ENCODE measurements around the gene GPR137B.

Gene GPR137B

DNA sequence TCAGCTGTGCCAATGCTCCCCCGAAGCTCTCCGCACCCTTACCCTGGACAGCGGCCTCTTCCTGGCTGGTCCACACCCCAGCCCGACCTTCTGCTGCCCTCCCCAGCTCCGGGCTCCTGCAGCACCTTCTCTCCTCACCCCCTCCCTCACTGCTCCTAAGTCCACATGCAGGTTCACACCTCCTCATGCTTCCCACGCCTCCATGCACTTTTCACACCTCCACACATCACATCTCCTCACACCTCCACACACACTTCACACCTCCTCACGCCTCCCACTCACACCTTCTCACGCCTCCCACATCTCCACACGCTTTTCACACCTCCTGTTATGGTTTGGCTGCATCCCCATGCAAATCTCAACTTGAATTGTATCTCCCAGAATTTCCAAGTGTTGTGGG lies 18.9 kb downstream of the GPR137B start:
- POLR2A ChIA-PET, result no interaction called here
- H3K4me1 ChIP-seq (ENCODE audit: control insufficient read depth, insufficient read depth, low read length), result no peaks in the 10 kb centered on the region
- no peak for TF ChIP-seq ZNF274 (IDR thresholded peaks at IDR 0.05; ENCODE audit: low read length)
- no peak for TF ChIP-seq ZNF274 (tag by site-specific recombination; IDR thresholded peaks at IDR 0.05; ENCODE audit: borderline replicate concordance)
- TF ChIP-seq ZNF785 (tag by site-specific recombination; IDR thresholded peaks at IDR 0.05), result 0 out of 2 replicates have a peak, but pooled peaks have one; percentile 45
- 0 out of 2 replicates have a peak, but pooled peaks have one; percentile 41 for TF ChIP-seq ZNF311 (tag by site-specific recombination; IDR thresholded peaks at IDR 0.05; ENCODE audit: borderline replicate concordance)
- no peak for TF ChIP-seq TRIM28 (IDR thresholded peaks at IDR 0.05; ENCODE audit: borderline replicate concordance, low read length)
- TF ChIP-seq, protein P1, sequence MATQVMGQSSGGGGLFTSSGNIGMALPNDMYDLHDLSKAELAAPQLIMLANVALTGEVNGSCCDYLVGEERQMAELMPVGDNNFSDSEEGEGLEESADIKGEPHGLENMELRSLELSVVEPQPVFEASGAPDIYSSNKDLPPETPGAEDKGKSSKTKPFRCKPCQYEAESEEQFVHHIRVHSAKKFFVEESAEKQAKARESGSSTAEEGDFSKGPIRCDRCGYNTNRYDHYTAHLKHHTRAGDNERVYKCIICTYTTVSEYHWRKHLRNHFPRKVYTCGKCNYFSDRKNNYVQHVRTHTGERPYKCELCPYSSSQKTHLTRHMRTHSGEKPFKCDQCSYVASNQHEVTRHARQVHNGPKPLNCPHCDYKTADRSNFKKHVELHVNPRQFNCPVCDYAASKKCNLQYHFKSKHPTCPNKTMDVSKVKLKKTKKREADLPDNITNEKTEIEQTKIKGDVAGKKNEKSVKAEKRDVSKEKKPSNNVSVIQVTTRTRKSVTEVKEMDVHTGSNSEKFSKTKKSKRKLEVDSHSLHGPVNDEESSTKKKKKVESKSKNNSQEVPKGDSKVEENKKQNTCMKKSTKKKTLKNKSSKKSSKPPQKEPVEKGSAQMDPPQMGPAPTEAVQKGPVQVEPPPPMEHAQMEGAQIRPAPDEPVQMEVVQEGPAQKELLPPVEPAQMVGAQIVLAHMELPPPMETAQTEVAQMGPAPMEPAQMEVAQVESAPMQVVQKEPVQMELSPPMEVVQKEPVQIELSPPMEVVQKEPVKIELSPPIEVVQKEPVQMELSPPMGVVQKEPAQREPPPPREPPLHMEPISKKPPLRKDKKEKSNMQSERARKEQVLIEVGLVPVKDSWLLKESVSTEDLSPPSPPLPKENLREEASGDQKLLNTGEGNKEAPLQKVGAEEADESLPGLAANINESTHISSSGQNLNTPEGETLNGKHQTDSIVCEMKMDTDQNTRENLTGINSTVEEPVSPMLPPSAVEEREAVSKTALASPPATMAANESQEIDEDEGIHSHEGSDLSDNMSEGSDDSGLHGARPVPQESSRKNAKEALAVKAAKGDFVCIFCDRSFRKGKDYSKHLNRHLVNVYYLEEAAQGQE (tag by site-specific recombination; IDR thresholded peaks at IDR 0.05), result peak; percentile 83
- TF ChIP-seq ZNF777 (tag by site-specific recombination; IDR thresholded peaks at IDR 0.05; ENCODE audit: borderline replicate concordance), result no peak
- TF ChIP-seq ZNF221 (tag by site-specific recombination; IDR thresholded peaks at IDR 0.05; ENCODE audit: borderline replicate concordance), result no peak
- TF ChIP-seq, protein P2, sequence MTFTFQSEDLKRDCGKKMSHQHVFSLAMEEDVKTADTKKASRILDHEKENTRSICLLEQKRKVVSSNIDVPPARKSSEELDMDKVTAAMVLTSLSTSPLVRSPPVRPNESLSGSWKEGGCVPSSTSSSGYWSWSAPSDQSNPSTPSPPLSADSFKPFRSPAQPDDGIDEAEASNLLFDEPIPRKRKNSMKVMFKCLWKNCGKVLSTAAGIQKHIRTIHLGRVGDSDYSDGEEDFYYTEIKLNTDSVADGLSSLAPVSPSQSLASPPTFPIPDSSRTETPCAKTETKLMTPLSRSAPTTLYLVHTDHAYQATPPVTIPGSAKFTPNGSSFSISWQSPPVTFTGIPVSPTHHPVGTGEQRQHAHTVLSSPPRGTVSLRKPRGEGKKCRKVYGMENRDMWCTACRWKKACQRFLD (tag by site-specific recombination; IDR thresholded peaks at IDR 0.05), result no peak
- TF ChIP-seq, protein P3, sequence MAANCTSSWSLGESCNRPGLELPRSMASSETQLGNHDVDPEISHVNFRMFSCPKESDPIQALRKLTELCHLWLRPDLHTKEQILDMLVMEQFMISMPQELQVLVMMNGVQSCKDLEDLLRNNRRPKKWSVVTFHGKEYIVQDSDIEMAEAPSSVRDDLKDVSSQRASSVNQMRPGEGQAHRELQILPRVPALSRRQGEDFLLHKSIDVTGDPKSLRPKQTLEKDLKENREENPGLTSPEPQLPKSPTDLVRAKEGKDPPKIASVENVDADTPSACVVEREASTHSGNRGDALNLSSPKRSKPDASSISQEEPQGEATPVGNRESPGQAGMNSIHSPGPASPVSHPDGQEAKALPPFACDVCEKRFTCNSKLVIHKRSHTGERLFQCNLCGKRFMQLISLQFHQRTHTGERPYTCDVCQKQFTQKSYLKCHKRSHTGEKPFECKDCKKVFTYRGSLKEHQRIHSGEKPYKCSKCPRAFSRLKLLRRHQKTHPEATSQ (tag by site-specific recombination; IDR thresholded peaks at IDR 0.05), result peak; percentile 74; the same call in 1 of the 2 replicates
- TF ChIP-seq, protein P4, sequence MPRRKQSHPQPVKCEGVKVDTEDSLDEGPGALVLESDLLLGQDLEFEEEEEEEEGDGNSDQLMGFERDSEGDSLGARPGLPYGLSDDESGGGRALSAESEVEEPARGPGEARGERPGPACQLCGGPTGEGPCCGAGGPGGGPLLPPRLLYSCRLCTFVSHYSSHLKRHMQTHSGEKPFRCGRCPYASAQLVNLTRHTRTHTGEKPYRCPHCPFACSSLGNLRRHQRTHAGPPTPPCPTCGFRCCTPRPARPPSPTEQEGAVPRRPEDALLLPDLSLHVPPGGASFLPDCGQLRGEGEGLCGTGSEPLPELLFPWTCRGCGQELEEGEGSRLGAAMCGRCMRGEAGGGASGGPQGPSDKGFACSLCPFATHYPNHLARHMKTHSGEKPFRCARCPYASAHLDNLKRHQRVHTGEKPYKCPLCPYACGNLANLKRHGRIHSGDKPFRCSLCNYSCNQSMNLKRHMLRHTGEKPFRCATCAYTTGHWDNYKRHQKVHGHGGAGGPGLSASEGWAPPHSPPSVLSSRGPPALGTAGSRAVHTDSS (tag by site-specific recombination; IDR thresholded peaks at IDR 0.05), result no peak
- TF ChIP-seq ZNF610 (tag by site-specific recombination; IDR thresholded peaks at IDR 0.05; ENCODE audit: borderline replicate concordance), result no peak
- TF ChIP-seq, protein P5, sequence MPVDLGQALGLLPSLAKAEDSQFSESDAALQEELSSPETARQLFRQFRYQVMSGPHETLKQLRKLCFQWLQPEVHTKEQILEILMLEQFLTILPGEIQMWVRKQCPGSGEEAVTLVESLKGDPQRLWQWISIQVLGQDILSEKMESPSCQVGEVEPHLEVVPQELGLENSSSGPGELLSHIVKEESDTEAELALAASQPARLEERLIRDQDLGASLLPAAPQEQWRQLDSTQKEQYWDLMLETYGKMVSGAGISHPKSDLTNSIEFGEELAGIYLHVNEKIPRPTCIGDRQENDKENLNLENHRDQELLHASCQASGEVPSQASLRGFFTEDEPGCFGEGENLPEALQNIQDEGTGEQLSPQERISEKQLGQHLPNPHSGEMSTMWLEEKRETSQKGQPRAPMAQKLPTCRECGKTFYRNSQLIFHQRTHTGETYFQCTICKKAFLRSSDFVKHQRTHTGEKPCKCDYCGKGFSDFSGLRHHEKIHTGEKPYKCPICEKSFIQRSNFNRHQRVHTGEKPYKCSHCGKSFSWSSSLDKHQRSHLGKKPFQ (tag by site-specific recombination; IDR thresholded peaks at IDR 0.05), result peak; percentile 99
- peak; percentile 100 for TF ChIP-seq EGR2 (tag by site-specific recombination; IDR thresholded peaks at IDR 0.05; ENCODE audit: low read depth)
- TF ChIP-seq ZNF571 (tag by site-specific recombination; IDR thresholded peaks at IDR 0.05), result no peak
- TF ChIP-seq ZNF302 (tag by site-specific recombination; IDR thresholded peaks at IDR 0.05; ENCODE audit: low read depth), result no peak
- TF ChIP-seq ZNF19 (tag by site-specific recombination; IDR thresholded peaks at IDR 0.05; ENCODE audit: low read depth), result no peak
- TF ChIP-seq, protein P6, sequence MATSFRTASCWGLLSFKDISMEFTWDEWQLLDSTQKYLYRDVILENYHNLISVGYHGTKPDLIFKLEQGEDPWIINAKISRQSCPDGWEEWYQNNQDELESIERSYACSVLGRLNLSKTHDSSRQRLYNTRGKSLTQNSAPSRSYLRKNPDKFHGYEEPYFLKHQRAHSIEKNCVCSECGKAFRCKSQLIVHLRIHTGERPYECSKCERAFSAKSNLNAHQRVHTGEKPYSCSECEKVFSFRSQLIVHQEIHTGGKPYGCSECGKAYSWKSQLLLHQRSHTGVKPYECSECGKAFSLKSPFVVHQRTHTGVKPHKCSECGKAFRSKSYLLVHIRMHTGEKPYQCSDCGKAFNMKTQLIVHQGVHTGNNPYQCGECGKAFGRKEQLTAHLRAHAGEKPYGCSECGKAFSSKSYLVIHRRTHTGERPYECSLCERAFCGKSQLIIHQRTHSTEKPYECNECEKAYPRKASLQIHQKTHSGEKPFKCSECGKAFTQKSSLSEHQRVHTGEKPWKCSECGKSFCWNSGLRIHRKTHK (tag by site-specific recombination; IDR thresholded peaks at IDR 0.05), result no peak
- TF ChIP-seq, protein P7, sequence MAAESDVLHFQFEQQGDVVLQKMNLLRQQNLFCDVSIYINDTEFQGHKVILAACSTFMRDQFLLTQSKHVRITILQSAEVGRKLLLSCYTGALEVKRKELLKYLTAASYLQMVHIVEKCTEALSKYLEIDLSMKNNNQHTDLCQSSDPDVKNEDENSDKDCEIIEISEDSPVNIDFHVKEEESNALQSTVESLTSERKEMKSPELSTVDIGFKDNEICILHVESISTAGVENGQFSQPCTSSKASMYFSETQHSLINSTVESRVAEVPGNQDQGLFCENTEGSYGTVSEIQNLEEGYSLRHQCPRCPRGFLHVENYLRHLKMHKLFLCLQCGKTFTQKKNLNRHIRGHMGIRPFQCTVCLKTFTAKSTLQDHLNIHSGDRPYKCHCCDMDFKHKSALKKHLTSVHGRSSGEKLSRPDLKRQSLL (tag by site-specific recombination; IDR thresholded peaks at IDR 0.05), result no peak
- no peak for TF ChIP-seq ZFP3 (tag by site-specific recombination; IDR thresholded peaks at IDR 0.05; ENCODE audit: low read depth)
- TF ChIP-seq ZBTB20 (tag by site-specific recombination; IDR thresholded peaks at IDR 0.05), result no peak
- TF ChIP-seq ZNF677 (tag by site-specific recombination; IDR thresholded peaks at IDR 0.05), result no peak
- TF ChIP-seq ZNF707 (tag by site-specific recombination; IDR thresholded peaks at IDR 0.05), result no peak
- TF ChIP-seq, protein P8, sequence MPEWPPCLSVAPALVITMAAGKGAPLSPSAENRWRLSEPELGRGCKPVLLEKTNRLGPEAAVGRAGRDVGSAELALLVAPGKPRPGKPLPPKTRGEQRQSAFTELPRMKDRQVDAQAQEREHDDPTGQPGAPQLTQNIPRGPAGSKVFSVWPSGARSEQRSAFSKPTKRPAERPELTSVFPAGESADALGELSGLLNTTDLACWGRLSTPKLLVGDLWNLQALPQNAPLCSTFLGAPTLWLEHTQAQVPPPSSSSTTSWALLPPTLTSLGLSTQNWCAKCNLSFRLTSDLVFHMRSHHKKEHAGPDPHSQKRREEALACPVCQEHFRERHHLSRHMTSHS (tag by site-specific recombination; IDR thresholded peaks at IDR 0.05), result no peak

More for the DNA sequence above, 18.9 kb downstream of the GPR137B start:
- Histone ChIP-seq H3K9me3 (ENCODE audit: control insufficient read depth, insufficient read depth, low read depth, low read length) (no peaks in the 10 kb centered on the region), H3K4me3 (ENCODE audit: low read depth, low read length) (no peak overlapping the region), H3K27ac (ENCODE audit: extremely low read depth, low read depth, low read length) (no peak overlapping the region), H3K36me3 (ENCODE audit: control insufficient read depth in 2 of 2, insufficient read depth in 1 of 2, low read length in 2 of 2) (peaks cover 0 to 11% of the 10 kb centered on the region in 2 experiments; a peak in 1 of 3 replicates)
- CTCF ChIA-PET, result no interaction called here
